ENCODE results near the gene MPP2. TPM values are rescaled to one million over a fixed set of nuclear protein-coding genes. Genes with fewer than 3 reads are reported as not detected.

The MPP2 gene
- total RNA-seq, 1 experiment from 2014 or later, result 2.6 TPM

DNA sequence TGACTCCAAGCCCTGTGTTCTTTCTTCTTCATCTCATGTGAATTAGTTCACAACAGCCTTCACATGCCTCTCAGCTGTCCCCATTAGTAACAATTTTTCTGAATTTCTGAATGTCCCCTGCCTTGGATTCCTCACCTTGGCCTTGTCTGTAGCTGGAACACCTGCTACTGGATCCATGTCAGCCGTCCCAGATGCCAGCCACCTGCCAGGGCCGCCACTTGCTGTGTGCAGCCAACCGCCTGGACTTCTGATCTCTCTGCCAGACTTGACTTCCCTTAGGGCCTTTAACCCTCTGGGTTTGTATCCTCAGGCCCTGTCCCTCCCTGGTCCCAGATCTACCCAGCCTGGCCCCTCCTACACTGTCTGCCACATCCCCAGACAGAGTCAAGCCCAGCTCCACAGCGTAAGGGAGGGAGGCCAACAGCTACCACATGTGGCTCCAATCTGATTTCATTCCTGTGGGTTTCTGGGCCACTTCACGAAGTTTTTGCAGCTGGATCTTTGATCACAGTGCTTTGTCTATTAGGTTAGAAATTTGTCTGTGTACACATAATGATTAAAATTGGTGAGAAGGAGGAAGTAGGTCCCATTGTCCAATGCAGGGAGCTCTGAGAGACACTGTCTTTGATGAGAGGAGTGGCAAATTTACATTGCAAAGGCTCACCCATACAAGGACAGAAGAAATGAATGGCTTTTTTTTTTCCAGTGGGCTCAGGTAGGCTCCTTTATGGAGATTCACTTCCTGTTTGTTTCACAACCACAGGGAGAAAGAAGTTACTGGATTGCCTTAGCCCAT, 15.3 kb downstream of the MPP2 start:
- no peaks in the 10 kb centered on the region for H3K27me3 ChIP-seq (replicated peaks; ENCODE audit: insufficient read depth, low read depth, low read length, poor library complexity)
- ChIA-PET POLR2A (ENCODE audit: low non-redundant PET) (no interaction called here), CTCF (no interaction called here)
- H3K36me3 ChIP-seq (ENCODE audit: insufficient read depth, low read length, poor library complexity, severe bottlenecking), result no peaks in the 10 kb centered on the region
- H3K4me1 ChIP-seq (ENCODE audit: insufficient read depth, low read length, poor library complexity, severe bottlenecking), result no peaks in the 10 kb centered on the region
- TF ChIP-seq, protein P1, sequence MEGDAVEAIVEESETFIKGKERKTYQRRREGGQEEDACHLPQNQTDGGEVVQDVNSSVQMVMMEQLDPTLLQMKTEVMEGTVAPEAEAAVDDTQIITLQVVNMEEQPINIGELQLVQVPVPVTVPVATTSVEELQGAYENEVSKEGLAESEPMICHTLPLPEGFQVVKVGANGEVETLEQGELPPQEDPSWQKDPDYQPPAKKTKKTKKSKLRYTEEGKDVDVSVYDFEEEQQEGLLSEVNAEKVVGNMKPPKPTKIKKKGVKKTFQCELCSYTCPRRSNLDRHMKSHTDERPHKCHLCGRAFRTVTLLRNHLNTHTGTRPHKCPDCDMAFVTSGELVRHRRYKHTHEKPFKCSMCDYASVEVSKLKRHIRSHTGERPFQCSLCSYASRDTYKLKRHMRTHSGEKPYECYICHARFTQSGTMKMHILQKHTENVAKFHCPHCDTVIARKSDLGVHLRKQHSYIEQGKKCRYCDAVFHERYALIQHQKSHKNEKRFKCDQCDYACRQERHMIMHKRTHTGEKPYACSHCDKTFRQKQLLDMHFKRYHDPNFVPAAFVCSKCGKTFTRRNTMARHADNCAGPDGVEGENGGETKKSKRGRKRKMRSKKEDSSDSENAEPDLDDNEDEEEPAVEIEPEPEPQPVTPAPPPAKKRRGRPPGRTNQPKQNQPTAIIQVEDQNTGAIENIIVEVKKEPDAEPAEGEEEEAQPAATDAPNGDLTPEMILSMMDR (conservative IDR thresholded peaks at IDR 0.05; ENCODE audit: low read depth, low read length), result no peak
- no peak for TF ChIP-seq EZH2 (IDR thresholded peaks at IDR 0.05; ENCODE audit: borderline replicate concordance, low read depth, low read length, poor library complexity, severe bottlenecking)
- no peak overlapping the region for H3K4me3 ChIP-seq (ENCODE audit: low read depth, low read length, poor library complexity, severe bottlenecking)
- BruUV-seq (replicated peaks), result no TSS peak
- H3K27ac ChIP-seq (ENCODE audit: low read depth, low read length, poor library complexity, severe bottlenecking), result no peak overlapping the region
- no peaks in the 10 kb centered on the region for H3K9me3 ChIP-seq (ENCODE audit: low read depth, low read length, poor library complexity, severe bottlenecking)
- intact Hi-C loops (cut with micrococcal nuclease; ENCODE audit: unreplicated experiment), result no loop called here
- no peak for DNase-seq (ENCODE audit: low spot score)

DNA sequence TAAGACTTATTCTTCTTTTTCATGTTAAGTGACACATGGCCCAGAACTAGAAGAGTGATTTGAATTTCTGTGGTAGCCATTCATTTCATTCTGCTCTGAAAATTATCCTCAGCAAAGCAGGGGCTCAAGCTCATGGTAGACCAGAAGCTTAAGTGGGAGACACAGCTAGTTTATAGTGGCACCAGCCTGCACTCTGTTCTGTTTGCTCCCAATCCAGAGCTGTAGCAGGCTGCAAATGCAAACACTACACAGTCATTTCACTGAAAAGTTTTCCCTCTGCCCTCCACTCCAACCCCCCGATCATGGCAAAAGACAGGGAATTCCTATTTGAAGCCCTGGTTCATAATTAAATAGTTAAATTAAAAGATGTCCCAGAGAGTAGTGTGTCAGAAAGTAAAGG, 17.1 kb downstream of the MPP2 start:
- no peaks in the 10 kb centered on the region for H3K27me3 ChIP-seq (replicated peaks; ENCODE audit: insufficient read depth, low read depth, low read length, poor library complexity)
- POLR2A ChIA-PET (ENCODE audit: low non-redundant PET), result no interaction called here
- no peak overlapping the region for H3K4me3 ChIP-seq (ENCODE audit: low read depth, low read length, poor library complexity, severe bottlenecking)
- H3K4me1 ChIP-seq (ENCODE audit: insufficient read depth, low read length, poor library complexity, severe bottlenecking), result no peaks in the 10 kb centered on the region
- H3K9me3 ChIP-seq (ENCODE audit: low read depth, low read length, poor library complexity, severe bottlenecking), result no peaks in the 10 kb centered on the region
- no peak overlapping the region for H3K27ac ChIP-seq (ENCODE audit: low read depth, low read length, poor library complexity, severe bottlenecking)
- intact Hi-C loops (cut with micrococcal nuclease; ENCODE audit: unreplicated experiment), result no loop called here
- no peaks in the 10 kb centered on the region for H3K36me3 ChIP-seq (ENCODE audit: insufficient read depth, low read length, poor library complexity, severe bottlenecking)
- TF ChIP-seq, protein P1 (conservative IDR thresholded peaks at IDR 0.05; ENCODE audit: low read depth, low read length), result no peak
- no peak for TF ChIP-seq EZH2 (IDR thresholded peaks at IDR 0.05; ENCODE audit: borderline replicate concordance, low read depth, low read length, poor library complexity, severe bottlenecking)
- CTCF ChIA-PET, result interaction anchor here (0.6 kb wide), 1 partner anchor 21 kb away, joined by 4 read pairs; no protein-coding TSS in a partner anchor
- no TSS peak for BruUV-seq (replicated peaks)
- no peak for DNase-seq (ENCODE audit: low spot score)

GRCh38 chr17:43888548-43888947, 18.8 kb downstream of the MPP2 start:
- Histone ChIP-seq H3K4me1 (ENCODE audit: insufficient read depth, low read length, poor library complexity, severe bottlenecking) (no peaks in the 10 kb centered on the region), H3K4me3 (ENCODE audit: low read depth, low read length, poor library complexity, severe bottlenecking) (no peak overlapping the region), H3K9me3 (ENCODE audit: low read depth, low read length, poor library complexity, severe bottlenecking) (no peaks in the 10 kb centered on the region), H3K27ac (ENCODE audit: low read depth, low read length, poor library complexity, severe bottlenecking) (no peak overlapping the region), H3K27me3 (replicated peaks; ENCODE audit: insufficient read depth, low read depth, low read length, poor library complexity) (no peaks in the 10 kb centered on the region), H3K36me3 (ENCODE audit: insufficient read depth, low read length, poor library complexity, severe bottlenecking) (no peaks in the 10 kb centered on the region)
- ChIA-PET CTCF (no interaction called here), POLR2A (ENCODE audit: low non-redundant PET) (no interaction called here)
- DNase-seq (ENCODE audit: low spot score), result no peak
- no peak for TF ChIP-seq EZH2 (IDR thresholded peaks at IDR 0.05; ENCODE audit: borderline replicate concordance, low read depth, low read length, poor library complexity, severe bottlenecking)
- TF ChIP-seq, protein P1 (conservative IDR thresholded peaks at IDR 0.05; ENCODE audit: low read depth, low read length), result no peak
- intact Hi-C loops (cut with micrococcal nuclease; ENCODE audit: unreplicated experiment), result no loop called here
- no TSS peak for BruUV-seq (replicated peaks)
